Common myeloid progenitor, CD34-positive (primary cell): Measurements from ENCODE around the gene GBX1.

Source experiments
- CTCF ChIA-PET: fragments of 350-600 bp; sonication (Branson Sonifier 250); formaldehyde crosslinking; loops from one replicate; lab custom pipeline; 2021; ENCODE audit warnings: antibody characterized with exemption; lab: Charles Lee
- POLR2A ChIA-PET: fragments of 350-600 bp; sonication (Branson Sonifier 250); formaldehyde crosslinking; loops from one replicate; lab custom pipeline; 2021; ENCODE audit warnings: antibody characterized with exemption; lab: Charles Lee
- DNase-seq, 3 donors: peaks; one replicate each; pipeline versions ENCODE4 v3.0.0 to v3.0.0-alpha.2; 2013
- H3K27ac ChIP-seq, 2 experiments: 1 replicate in 1 of 2; 2 replicates in 1 of 2; pipeline ENCODE4 v1.7.0; 2013; ENCODE audit warnings: inconsistent platforms in 2 of 2, low read length in 2 of 2, mild to moderate bottlenecking in 2 of 2, low read depth in 1 of 2, moderate library complexity in 1 of 2; ENCODE audit not compliant: severe bottlenecking in 2 of 2, insufficient read depth in 1 of 2, poor library complexity in 1 of 2
- H3K27me3 ChIP-seq, 5 experiments: replicated peaks in 2 of 5; 1 replicate in 3 of 5; 2 replicates in 2 of 5; pipeline versions ENCODE4 v1.6.1 to v1.7.0; 2013; ENCODE audit warnings: low read length in 4 of 5, mild to moderate bottlenecking in 2 of 5, moderate library complexity in 2 of 5, inconsistent platforms in 1 of 5; ENCODE audit not compliant: insufficient read depth in 5 of 5, control insufficient read depth in 4 of 5
- H3K36me3 ChIP-seq, 4 experiments: 1 replicate in 2 of 4; 2 replicates in 2 of 4; pipeline versions ENCODE4 v1.6.1 to v1.7.0; 2013; ENCODE audit warnings: low read length in 3 of 4, control low read depth in 1 of 4, mild to moderate bottlenecking in 1 of 4; ENCODE audit not compliant: control insufficient read depth in 4 of 4, insufficient read depth in 4 of 4
- H3K4me1 ChIP-seq, 4 experiments: 1 replicate in 3 of 4; 2 replicates in 1 of 4; pipeline versions ENCODE4 v1.6.1 to v1.7.1; 2013; ENCODE audit warnings: low read length in 3 of 4, mild to moderate bottlenecking in 3 of 4, control low read depth in 1 of 4, inconsistent platforms in 1 of 4, moderate library complexity in 1 of 4; ENCODE audit not compliant: control insufficient read depth in 4 of 4, insufficient read depth in 4 of 4; ENCODE audit errors: control extremely low read depth in 1 of 4
- H3K4me3 ChIP-seq, 7 experiments: 1 replicate in 4 of 7; 2 replicates in 3 of 7; pipeline versions ENCODE4 v1.5.1 to v1.7.0; 2013; ENCODE audit warnings: mild to moderate bottlenecking in 7 of 7, low read length in 6 of 7, moderate library complexity in 6 of 7, inconsistent platforms in 2 of 7, low read depth in 2 of 7, control low read depth in 1 of 7; ENCODE audit not compliant: insufficient read depth in 4 of 7, control insufficient read depth in 1 of 7; ENCODE audit errors: extremely low read depth in 1 of 7
- H3K9me3 ChIP-seq, 5 experiments: 1 replicate in 4 of 5; 2 replicates in 1 of 5; pipeline versions ENCODE4 v1.6.1 to v1.7.1; 2013; ENCODE audit warnings: low read length in 4 of 5, mild to moderate bottlenecking in 2 of 5, inconsistent platforms in 1 of 5, low read depth in 1 of 5, moderate library complexity in 1 of 5; ENCODE audit not compliant: control insufficient read depth in 4 of 5, insufficient read depth in 2 of 5; ENCODE audit errors: control extremely low read depth in 1 of 5
- WGBS: methylation state at CpG from one replicate; pipeline ENCODE4 v1.1.5; 2013; ENCODE audit not compliant: insufficient coverage; 5-methylcytosine and 5-hydroxymethylcytosine counted together

GBX1 gene

DNA sequence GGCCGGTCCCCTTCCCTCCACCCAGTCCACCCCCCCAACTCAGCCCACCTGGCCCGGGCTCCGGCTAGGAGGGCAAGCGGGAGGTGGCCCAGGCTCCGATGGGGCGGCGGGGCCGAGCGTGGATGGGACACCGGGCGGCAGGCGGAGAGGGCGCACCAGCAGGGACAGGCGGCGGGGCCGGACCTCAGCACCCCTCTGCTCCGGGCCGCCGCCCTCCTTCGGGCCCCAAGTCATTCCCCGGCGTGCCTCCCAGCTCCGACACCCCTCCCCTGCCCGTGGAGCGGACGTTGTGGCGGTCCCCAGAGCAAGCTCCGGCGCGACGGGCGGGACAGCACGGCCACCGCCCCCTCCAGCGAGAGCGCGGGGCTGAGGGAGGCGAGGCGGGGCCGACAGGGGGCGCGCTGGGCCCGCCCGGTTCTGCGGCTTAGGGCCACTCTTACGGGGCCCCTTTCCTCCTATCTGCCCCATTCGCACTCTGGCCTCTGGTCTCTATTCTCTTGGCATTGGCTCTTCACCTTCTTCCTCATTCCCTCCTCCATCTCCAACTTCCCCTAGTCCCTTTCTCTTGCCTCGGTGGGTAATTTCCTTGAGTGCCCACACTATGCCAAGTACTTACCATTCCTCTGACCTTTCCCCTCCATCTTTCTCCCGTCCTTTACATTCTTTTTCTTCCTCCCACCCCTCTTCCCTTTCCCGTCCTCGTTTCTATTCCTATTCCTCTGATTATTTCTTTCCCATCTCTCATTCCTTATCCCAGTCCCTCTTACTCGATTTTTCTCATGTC, 701 bp upstream of the GBX1 start:
- H3K27me3 ChIP-seq: peaks cover 30 to 82% (median 37%) of the 10 kb centered on the region in 5 experiments
- H3K4me3 ChIP-seq: peak overlapping the region in 6 of 7 experiments; percentile 20 to 67 (median 56)
- H3K27ac ChIP-seq: no peak overlapping the region
- DNase-seq: peak; percentile 43 to 71 (median 69)
- H3K36me3 ChIP-seq: no peaks in the 10 kb centered on the region
- peaks cover 0 to 18% (median 16%) of the 10 kb centered on the region in 4 experiments for H3K4me1 ChIP-seq
- peaks cover 0 to 3% (median 1%) of the 10 kb centered on the region in 5 experiments for H3K9me3 ChIP-seq
- ChIA-PET CTCF (interaction anchor here (0.7 to 5.1 kb wide), 14 partner anchors 9 to 207 kb away, joined by 3 to 36 read pairs (median 4); no protein-coding TSS in a partner anchor), POLR2A (interaction anchor here (0.7 kb wide), 1 partner anchor 11 kb away, joined by 4 read pairs; no protein-coding TSS in a partner anchor)
- under 1% methylated on average over 51 of the region's 52 CpGs for WGBS

- DNase-seq: peak in 1 of 3 donors; percentile 10
- Histone ChIP-seq H3K9me3 (no peaks in the 10 kb centered on the region), H3K4me1 (peaks cover 0 to 18% (median 16%) of the 10 kb centered on the region in 4 experiments), H3K27ac (no peak overlapping the region), H3K27me3 (peaks cover 33 to 81% (median 37%) of the 10 kb centered on the region in 5 experiments), H3K4me3 (peak overlapping the region in 6 of 7 experiments; percentile 8 to 67 (median 43)), H3K36me3 (no peaks in the 10 kb centered on the region)
- ChIA-PET CTCF (interaction anchor here (1.2 to 5.1 kb wide), 8 partner anchors 10 to 77 kb away, joined by 3 to 36 read pairs (median 6); no protein-coding TSS in a partner anchor), POLR2A (no interaction called here)
- WGBS: 6% methylated on average over 26 of the region's 31 CpGs
These were observed 781 bp downstream of the GBX1 start for GRCh38 chr7:151166629-151167196.

- Histone ChIP-seq H3K9me3 (no peaks in the 10 kb centered on the region), H3K36me3 (no peaks in the 10 kb centered on the region), H3K27me3 (peaks cover 26 to 45% (median 37%) of the 10 kb centered on the region in 5 experiments), H3K4me1 (peaks cover 0 to 4% (median 2%) of the 10 kb centered on the region in 4 experiments), H3K27ac (no peak overlapping the region), H3K4me3 (no peak overlapping the region)
- POLR2A ChIA-PET: no interaction called here
- no peak for DNase-seq
- no CpG with 5 or more reads among the region's 1 CpG for WGBS
- CTCF ChIA-PET: interaction anchor here (1.2 to 2.4 kb wide), 3 partner anchors 10 to 14 kb away, joined by 3 to 14 read pairs (median 4); no protein-coding TSS in a partner anchor
These were observed 5.7 kb downstream of the GBX1 start for GRCh38 chr7:151161757-151162156.

- Histone ChIP-seq H3K36me3 (no peaks in the 10 kb centered on the region), H3K9me3 (no peaks in the 10 kb centered on the region), H3K4me1 (no peaks in the 10 kb centered on the region), H3K27me3 (peaks cover 0 to 23% (median 4%) of the 10 kb centered on the region in 5 experiments), H3K4me3 (no peak overlapping the region), H3K27ac (no peak overlapping the region)
- POLR2A ChIA-PET: no interaction called here
- 100% methylated on average over 3 of the region's 7 CpGs for WGBS
- DNase-seq: no peak
- CTCF ChIA-PET: interaction anchor here (0.6 to 3.6 kb wide), 8 partner anchors 9 to 56 kb away, joined by 3 to 36 read pairs (median 3); partner anchors contain the start of gene GBX1
These were observed 9.7 kb downstream of the GBX1 start for GRCh38 chr7:151157645-151158329.

GRCh38 chr7:151152643-151153513, 14.6 kb downstream of the GBX1 start:
- CTCF ChIA-PET: interaction anchor here (0.7 to 2.9 kb wide), 3 partner anchors 11 to 97 kb away, joined by 3 to 12 read pairs (median 4); partner anchors contain the start of gene GBX1

DNA sequence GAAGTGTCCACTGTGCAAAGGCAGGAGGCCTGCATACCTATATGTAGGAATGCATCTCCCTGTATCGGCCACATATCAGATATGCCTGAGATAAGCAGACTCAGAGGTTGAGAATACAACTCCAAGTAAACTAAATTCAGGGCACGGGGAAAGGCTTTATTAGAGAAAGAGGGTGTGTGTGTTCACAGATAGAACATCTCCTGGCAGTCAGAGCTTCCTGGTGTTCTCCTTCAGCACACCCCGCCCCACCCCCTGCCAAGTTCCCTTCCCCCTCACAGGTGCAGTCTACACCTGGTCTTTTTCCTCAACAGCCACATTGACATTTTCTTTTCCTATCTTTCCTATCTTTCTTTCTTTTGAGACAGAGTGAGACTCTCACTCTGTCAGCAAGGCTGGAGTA, 17.1 kb downstream of the GBX1 start:
- Histone ChIP-seq H3K27ac (no peak overlapping the region), H3K4me1 (no peaks in the 10 kb centered on the region), H3K27me3 (peaks cover 0 to 43% (median 27%) of the 10 kb centered on the region in 5 experiments), H3K4me3 (no peak overlapping the region), H3K36me3 (no peaks in the 10 kb centered on the region), H3K9me3 (no peaks in the 10 kb centered on the region)
- POLR2A ChIA-PET: no interaction called here
- DNase-seq: no peak
- CTCF ChIA-PET: interaction anchor here (0.9 to 2.9 kb wide), 3 partner anchors 13 to 47 kb away, joined by 3 to 14 read pairs (median 12); partner anchors contain the start of gene GBX1
- 90% methylated on average over 2 of the region's 3 CpGs for WGBS

More at GRCh38 chr7:151152643-151153513, 14.6 kb downstream of the GBX1 start:
- WGBS: 80% methylated on average over 6 of the region's 6 CpGs
- POLR2A ChIA-PET: no interaction called here
- no peaks in the 10 kb centered on the region for H3K4me1 ChIP-seq
- H3K27me3 ChIP-seq: peaks cover 0 to 44% (median 35%) of the 10 kb centered on the region in 5 experiments
- H3K27ac ChIP-seq: no peak overlapping the region
- H3K36me3 ChIP-seq: no peaks in the 10 kb centered on the region
- H3K9me3 ChIP-seq: no peaks in the 10 kb centered on the region
- no peak overlapping the region for H3K4me3 ChIP-seq
- peak in 1 of 3 donors; percentile 14 for DNase-seq
